Endothelial cell of umbilical vein (primary cell): Measurements from ENCODE around the gene CHIC2. TPM values are rescaled to one million over a fixed set of nuclear protein-coding genes. Genes with fewer than 3 reads are reported as not detected.

Source experiments
- BruUV-seq: library from RNA; stranded (reverse); fragments of 400-500 nt; replicated peaks from 2 replicates; lab custom pipeline; 2021; lab: Mats Ljungman, UMichigan
- CTCF ChIA-PET: fragments of 300-600, 350-600 bp; sonication (Branson Sonifier 250); formaldehyde crosslinking; loops from one replicate; lab custom pipeline; 2021; ENCODE audit warnings: antibody characterized with exemption, inconsistent platforms; lab: Charles Lee
- POLR2A ChIA-PET: fragments of 300-600, 350-600 bp; sonication (Branson Sonifier 250); formaldehyde crosslinking; loops from one replicate; lab custom pipeline; 2021; ENCODE audit warnings: antibody characterized with exemption, inconsistent platforms; lab: Charles Lee
- DNase-seq: peaks from one replicate; pipeline ENCODE4 v3.0.0-alpha.2; 2011; ENCODE audit warnings: low read depth, low spot score
- FAIRE-seq: peaks from 2 replicates; lab custom pipeline; 2011; peaks lifted over from hg19 to GRCh38; lab: Jason Lieb, UNC
- H2AFZ ChIP-seq: 2 replicates; pipeline ENCODE4 v1.6.0; 2012; ENCODE audit warnings: low read depth, low read length, control low read depth, inconsistent platforms
- H3K27ac ChIP-seq: 2 replicates; pipeline ENCODE4 v1.5.1; 2011; ENCODE audit warnings: low read depth, mild to moderate bottlenecking, control low read depth, low read length, moderate library complexity; ENCODE audit not compliant: insufficient read depth
- H3K27me3 ChIP-seq, 2 experiments: 2 replicates each; pipeline versions ENCODE4 v1.6.0 to v1.6.1; 2011; ENCODE audit warnings: low read length in 2 of 2, mixed read lengths in 1 of 2; ENCODE audit not compliant: control insufficient read depth in 2 of 2, insufficient read depth in 2 of 2
- H3K36me3 ChIP-seq, 2 experiments: 2 replicates in 1 of 2; 3 replicates in 1 of 2; pipeline ENCODE4 v1.5.1; 2011; ENCODE audit warnings: low read length in 2 of 2, mild to moderate bottlenecking in 1 of 2, moderate library complexity in 1 of 2; ENCODE audit not compliant: control insufficient read depth in 2 of 2, insufficient read depth in 2 of 2; ENCODE audit errors: extremely low read depth in 1 of 2
- H3K4me1 ChIP-seq: 3 replicates; pipeline ENCODE4 v1.5.1; 2011; ENCODE audit warnings: mild to moderate bottlenecking, low read length; ENCODE audit not compliant: control insufficient read depth, insufficient read depth; ENCODE audit errors: extremely low read depth
- H3K4me2 ChIP-seq: 2 replicates; pipeline ENCODE4 v1.6.1; 2011; ENCODE audit warnings: low read length, control low read depth, mixed read lengths; ENCODE audit not compliant: insufficient read depth
- H3K4me3 ChIP-seq, 3 experiments: fragments of 200-600 bp in 1 of 3; sonication (generic), shearing (Covaris generic) in 1 of 3; replicated peaks in 1 of 3; 2 replicates each; pipeline ENCODE4 v1.5.1; 2011 to 2016; ENCODE audit warnings: control low read depth in 3 of 3, low read length in 3 of 3, mild to moderate bottlenecking in 2 of 3, inconsistent platforms in 1 of 3, low read depth in 1 of 3, moderate library complexity in 1 of 3; ENCODE audit not compliant: insufficient read depth in 1 of 3
- H3K79me2 ChIP-seq: 2 replicates; pipeline ENCODE4 v1.6.0; 2012; ENCODE audit warnings: low read length, inconsistent platforms; ENCODE audit not compliant: control insufficient read depth, insufficient read depth
- H3K9ac ChIP-seq: replicated peaks from 2 replicates; pipeline ENCODE3; 2011; ENCODE audit warnings: low read length, control low read depth; ENCODE audit not compliant: insufficient read depth; ENCODE audit errors: extremely low read depth
- H3K9me1 ChIP-seq: replicated peaks from 3 replicates; pipeline ENCODE4 v1.6.0; 2011; ENCODE audit warnings: mild to moderate bottlenecking, low read length; ENCODE audit not compliant: control insufficient read depth, insufficient read depth; ENCODE audit errors: extremely low read depth
- H3K9me3 ChIP-seq: replicated peaks from 2 replicates; pipeline ENCODE4 v1.5.1; 2012; ENCODE audit warnings: low read length, inconsistent platforms; ENCODE audit not compliant: control insufficient read depth, insufficient read depth
- H4K20me1 ChIP-seq: replicated peaks from 2 replicates; pipeline ENCODE3; 2011; ENCODE audit warnings: mild to moderate bottlenecking, low read length; ENCODE audit not compliant: control insufficient read depth, insufficient read depth; ENCODE audit errors: extremely low read depth
- EZH2 ChIP-seq: IDR thresholded peaks from 2 replicates; pipeline ENCODE4 v1.6.1; 2012; ENCODE audit warnings: borderline replicate concordance, low read depth, mild to moderate bottlenecking, moderate library complexity, low read length, inconsistent platforms; ENCODE audit not compliant: severe bottlenecking
- FOS ChIP-seq: IDR thresholded peaks from 2 replicates; pipeline ENCODE4 v1.6.1; 2011; ENCODE audit warnings: mild to moderate bottlenecking, low read length, moderate library complexity, borderline replicate concordance; ENCODE audit not compliant: insufficient read depth
- GATA2 ChIP-seq: IDR thresholded peaks from 2 replicates; pipeline ENCODE4 v1.7.0; 2011; ENCODE audit warnings: low read depth, mild to moderate bottlenecking, moderate library complexity, mixed read lengths, low read length; ENCODE audit not compliant: insufficient read length, insufficient read depth
- JUN ChIP-seq: IDR thresholded peaks from 2 replicates; pipeline ENCODE4 v1.6.1; 2011; ENCODE audit warnings: borderline replicate concordance, low read depth; ENCODE audit not compliant: insufficient read length, insufficient read depth
- MYC ChIP-seq: IDR thresholded peaks from one replicate; pipeline ENCODE4 v1.6.1; 2011; ENCODE audit warnings: mild to moderate bottlenecking, low read depth, low read length
- POLR2A ChIP-seq: IDR thresholded peaks from 2 replicates; pipeline ENCODE4 v1.6.1; 2012; ENCODE audit warnings: low read depth, mild to moderate bottlenecking, control low read depth, low read length
- POLR2AphosphoS5 ChIP-seq: IDR thresholded peaks from 2 replicates; pipeline ENCODE4 v1.6.1; 2012; ENCODE audit warnings: low read depth, mild to moderate bottlenecking, control low read depth, low read length, moderate library complexity; ENCODE audit not compliant: insufficient read depth
- dilution Hi-C: fragments of 300-500 bp; cut with MboI; formaldehyde crosslinking; loops from one replicate; pipeline ENCODE4 v1.15.0; 2019; ENCODE audit warnings: low sequenced_read_pairs; ENCODE audit not compliant: extremely low pct_ligation_motif_present
- intact Hi-C: fragments of 100-400 bp; cut with micrococcal nuclease; formaldehyde crosslinking; loops from one replicate; pipeline ENCODE4 v1.10.0; 2022
- polyA plus RNA-seq, 4 experiments: library from polyadenylated mRNA; depleted of rRNA in 3 of 4; stranded (reverse) in 3 of 4; unstranded in 1 of 4; fragments of >200 nt; gene quantifications; 2 replicates each; pipeline versions ENCODE4 v1.2.1 to v1.2.3, GENCODE V29; 2011 to 2012; ENCODE audit warnings: missing spikeins in 1 of 4
- total RNA-seq: library from RNA; stranded (reverse); gene quantifications from 2 replicates; pipeline ENCODE4 v1.2.3, GENCODE V29; 2021
- TF ChIP-seq, protein P1 (sequence below): IDR thresholded peaks from 2 replicates; pipeline ENCODE4 v1.6.1; 2011; ENCODE audit not compliant: insufficient read depth, insufficient read length
- TF ChIP-seq, protein P2 (sequence below), 2 donors: IDR thresholded peaks; 1 replicate in 1 of 2; 2 replicates in 1 of 2; pipeline ENCODE4 v1.5.1; 2011; ENCODE audit warnings: low read length in 2 of 2, mild to moderate bottlenecking in 2 of 2, moderate library complexity in 2 of 2, control low read depth in 1 of 2, inconsistent platforms in 1 of 2, low read depth in 1 of 2; ENCODE audit not compliant: insufficient read depth in 1 of 2; ENCODE audit errors: extremely low read depth in 1 of 2

Gene CHIC2
- total and polyA plus RNA-seq, 2 donors (not counting 3 experiments of a cell fraction or from before 2014, with no cell fraction given), result 27.4 to 43.3 TPM

DNA sequence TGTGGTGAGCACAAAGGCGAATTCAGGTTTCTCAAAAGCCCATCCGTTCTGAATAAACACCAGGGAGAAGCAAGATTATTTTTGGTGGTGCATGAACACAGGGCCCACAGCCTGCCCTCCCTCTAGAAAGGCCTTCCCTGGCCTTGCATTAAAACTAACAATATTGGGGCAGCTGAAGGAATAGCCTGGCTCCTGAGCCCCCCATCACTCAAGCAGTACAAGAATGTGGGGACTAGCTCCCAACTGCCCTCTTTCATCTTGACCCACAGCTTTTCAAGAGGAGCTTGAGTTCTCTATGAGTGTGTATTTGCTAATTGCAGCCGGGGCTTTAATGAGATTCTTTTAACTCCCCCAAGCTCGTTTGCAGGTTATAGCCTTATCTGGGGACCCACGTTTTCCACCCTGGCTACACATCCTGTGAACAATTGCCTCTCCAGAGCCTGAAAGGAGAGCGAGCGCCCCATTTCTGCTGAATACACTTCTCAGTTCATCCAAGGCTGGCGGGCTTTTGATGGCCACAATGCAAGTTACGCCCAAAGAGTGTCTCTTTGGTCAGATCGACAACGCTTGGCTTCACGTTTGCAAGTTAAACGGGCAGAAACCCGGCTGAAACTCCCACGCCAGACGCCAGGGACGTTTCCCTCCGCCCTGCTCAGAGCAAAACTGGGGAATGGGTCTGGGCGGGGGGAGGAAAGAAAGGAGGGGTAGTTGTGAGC is 30.9 kb upstream of the CHIC2 start:
- Histone ChIP-seq H2AFZ (no peak overlapping the region), H3K4me1 (peaks cover 13% of the 10 kb centered on the region), H3K9me3 (no peaks in the 10 kb centered on the region), H3K4me3 (no peak overlapping the region), H3K27ac (no peak overlapping the region), H3K9ac (no peak overlapping the region), H3K79me2 (no peaks in the 10 kb centered on the region), H3K9me1 (no peaks in the 10 kb centered on the region), H4K20me1 (no peaks in the 10 kb centered on the region), H3K36me3 (no peaks in the 10 kb centered on the region), H3K27me3 (peaks cover 58 to 68% of the 10 kb centered on the region in 2 experiments), H3K4me2 (no peak overlapping the region)
- no peak for DNase-seq
- no peak for FAIRE-seq
- intact Hi-C loops (loop anchor here (5.0 kb wide), 1 partner anchor 78 kb away; no protein-coding TSS in a partner anchor), dilution Hi-C loops (no loop called here)
- POLR2A ChIA-PET, result no interaction called here
- TF ChIP-seq, protein P1, sequence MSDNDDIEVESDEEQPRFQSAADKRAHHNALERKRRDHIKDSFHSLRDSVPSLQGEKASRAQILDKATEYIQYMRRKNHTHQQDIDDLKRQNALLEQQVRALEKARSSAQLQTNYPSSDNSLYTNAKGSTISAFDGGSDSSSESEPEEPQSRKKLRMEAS, result no peak
- peak; percentile 15 for TF ChIP-seq EZH2
- BruUV-seq, result no TSS peak
- CTCF ChIA-PET, result interaction anchor here (1.2 kb wide), 1 partner anchor 10 kb away, joined by 4 read pairs; no protein-coding TSS in a partner anchor

- H4K20me1 ChIP-seq, result no peaks in the 10 kb centered on the region
- H3K36me3 ChIP-seq, result no peaks in the 10 kb centered on the region
- no peak for DNase-seq
- POLR2A ChIA-PET, result no interaction called here
- intact Hi-C loops, result no loop called here
- no peak for FAIRE-seq
- no peaks in the 10 kb centered on the region for H3K9me1 ChIP-seq
- no peak overlapping the region for H3K4me2 ChIP-seq
- dilution Hi-C loops, result no loop called here
- CTCF ChIA-PET, result interaction anchor here (1.2 to 1.8 kb wide), 2 partner anchors 9 kb away, joined by 4 to 5 read pairs; no protein-coding TSS in a partner anchor
- no peaks in the 10 kb centered on the region for H3K79me2 ChIP-seq
- H2AFZ ChIP-seq, result no peak overlapping the region
- TF ChIP-seq, protein P1, result no peak
- TF ChIP-seq, protein P2, sequence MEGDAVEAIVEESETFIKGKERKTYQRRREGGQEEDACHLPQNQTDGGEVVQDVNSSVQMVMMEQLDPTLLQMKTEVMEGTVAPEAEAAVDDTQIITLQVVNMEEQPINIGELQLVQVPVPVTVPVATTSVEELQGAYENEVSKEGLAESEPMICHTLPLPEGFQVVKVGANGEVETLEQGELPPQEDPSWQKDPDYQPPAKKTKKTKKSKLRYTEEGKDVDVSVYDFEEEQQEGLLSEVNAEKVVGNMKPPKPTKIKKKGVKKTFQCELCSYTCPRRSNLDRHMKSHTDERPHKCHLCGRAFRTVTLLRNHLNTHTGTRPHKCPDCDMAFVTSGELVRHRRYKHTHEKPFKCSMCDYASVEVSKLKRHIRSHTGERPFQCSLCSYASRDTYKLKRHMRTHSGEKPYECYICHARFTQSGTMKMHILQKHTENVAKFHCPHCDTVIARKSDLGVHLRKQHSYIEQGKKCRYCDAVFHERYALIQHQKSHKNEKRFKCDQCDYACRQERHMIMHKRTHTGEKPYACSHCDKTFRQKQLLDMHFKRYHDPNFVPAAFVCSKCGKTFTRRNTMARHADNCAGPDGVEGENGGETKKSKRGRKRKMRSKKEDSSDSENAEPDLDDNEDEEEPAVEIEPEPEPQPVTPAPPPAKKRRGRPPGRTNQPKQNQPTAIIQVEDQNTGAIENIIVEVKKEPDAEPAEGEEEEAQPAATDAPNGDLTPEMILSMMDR (IDR thresholded peaks at IDR 0.05; ENCODE audit: extremely low read depth in 1 of 2, insufficient read depth in 1 of 2, low read depth in 1 of 2, low read length in 2 of 2), result no peak
- no peak for TF ChIP-seq GATA2
- TF ChIP-seq POLR2AphosphoS5, result no peak
- TF ChIP-seq FOS, result no peak
- TF ChIP-seq JUN, result no peak
- TF ChIP-seq MYC, result no peak
- no peak for TF ChIP-seq POLR2A
- no peak for TF ChIP-seq EZH2
- no peak overlapping the region for H3K27ac ChIP-seq
- peaks cover 51 to 60% of the 10 kb centered on the region in 2 experiments for H3K27me3 ChIP-seq
- H3K9me3 ChIP-seq, result no peaks in the 10 kb centered on the region
- no peak overlapping the region for H3K9ac ChIP-seq
- BruUV-seq, result no TSS peak
- H3K4me1 ChIP-seq, result peaks cover 7% of the 10 kb centered on the region
- no peak overlapping the region for H3K4me3 ChIP-seq
Observed at GRCh38 chr4:54094451-54094850, 30.0 kb upstream of the CHIC2 start.
